Gastrocnemius medialis (tissue), 4 donors: Measurements from ENCODE around the gene TEX264.

ENCODE experiments used
- POLR2A ChIP-seq, 2 donors: fragments of 450-650 bp; IDR thresholded peaks; one replicate each; pipeline ENCODE4 v1.6.1; 2017; ENCODE audit warnings: antibody characterized with exemption in 2 of 2, mild to moderate bottlenecking in 2 of 2, moderate library complexity in 2 of 2
- TF ChIP-seq, protein P1 (sequence below), 5 experiments: fragments of 450-650 bp in 3 of 5; fragments of 200-600 bp in 2 of 5; sonication (generic) in 2 of 5; IDR thresholded peaks in 4 of 5; conservative IDR thresholded peaks in 1 of 5; 1 replicate in 4 of 5; 2 replicates in 1 of 5; pipeline ENCODE4 v1.5.1; 2016 to 2019; ENCODE audit warnings: antibody characterized with exemption in 5 of 5, mild to moderate bottlenecking in 3 of 5, moderate library complexity in 3 of 5

DNA sequence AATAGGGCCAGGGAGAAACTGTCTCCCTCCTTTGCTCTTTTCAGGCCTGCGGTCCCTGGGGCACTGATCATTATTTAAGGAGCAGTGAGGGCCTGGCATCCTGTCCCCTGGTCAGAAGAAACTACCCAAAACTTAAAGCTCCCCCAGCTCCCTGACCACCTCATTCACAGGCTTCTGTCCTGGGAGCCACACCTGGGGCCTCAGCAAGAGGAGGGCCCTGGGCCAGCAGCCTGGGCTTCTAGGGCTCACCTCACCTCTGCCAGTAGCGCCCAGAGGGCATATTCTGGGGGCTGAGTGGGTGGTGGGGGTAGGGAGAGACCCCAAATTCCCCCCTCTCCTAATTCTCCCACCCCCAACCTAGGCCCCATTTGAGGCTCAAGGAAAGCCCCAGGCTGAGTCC lies 31.1 kb downstream of the TEX264 start:
- TF ChIP-seq, protein P1, sequence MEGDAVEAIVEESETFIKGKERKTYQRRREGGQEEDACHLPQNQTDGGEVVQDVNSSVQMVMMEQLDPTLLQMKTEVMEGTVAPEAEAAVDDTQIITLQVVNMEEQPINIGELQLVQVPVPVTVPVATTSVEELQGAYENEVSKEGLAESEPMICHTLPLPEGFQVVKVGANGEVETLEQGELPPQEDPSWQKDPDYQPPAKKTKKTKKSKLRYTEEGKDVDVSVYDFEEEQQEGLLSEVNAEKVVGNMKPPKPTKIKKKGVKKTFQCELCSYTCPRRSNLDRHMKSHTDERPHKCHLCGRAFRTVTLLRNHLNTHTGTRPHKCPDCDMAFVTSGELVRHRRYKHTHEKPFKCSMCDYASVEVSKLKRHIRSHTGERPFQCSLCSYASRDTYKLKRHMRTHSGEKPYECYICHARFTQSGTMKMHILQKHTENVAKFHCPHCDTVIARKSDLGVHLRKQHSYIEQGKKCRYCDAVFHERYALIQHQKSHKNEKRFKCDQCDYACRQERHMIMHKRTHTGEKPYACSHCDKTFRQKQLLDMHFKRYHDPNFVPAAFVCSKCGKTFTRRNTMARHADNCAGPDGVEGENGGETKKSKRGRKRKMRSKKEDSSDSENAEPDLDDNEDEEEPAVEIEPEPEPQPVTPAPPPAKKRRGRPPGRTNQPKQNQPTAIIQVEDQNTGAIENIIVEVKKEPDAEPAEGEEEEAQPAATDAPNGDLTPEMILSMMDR (IDR thresholded peaks at IDR 0.05 in 4 of 5, conservative IDR thresholded peaks at IDR 0.05 in 1 of 5) = no peak
- no peak for TF ChIP-seq POLR2A (IDR thresholded peaks at IDR 0.05)
